CD4-positive, alpha-beta T cell treated with Interleukin-17A for 1 hour (primary cell): Measurements from ENCODE around the gene MACIR.

Experiments used
- DNase-seq: peaks from one replicate; pipeline ENCODE4 v3.0.0-alpha.2; 2020

Gene MACIR

GRCh38 chr5:103247118-103247517 lies 11.4 kb upstream of the MACIR start:
- DNase-seq = no peak

- no peak for DNase-seq
Measured at GRCh38 chr5:103249068-103249467, 9.5 kb upstream of the MACIR start.

DNA sequence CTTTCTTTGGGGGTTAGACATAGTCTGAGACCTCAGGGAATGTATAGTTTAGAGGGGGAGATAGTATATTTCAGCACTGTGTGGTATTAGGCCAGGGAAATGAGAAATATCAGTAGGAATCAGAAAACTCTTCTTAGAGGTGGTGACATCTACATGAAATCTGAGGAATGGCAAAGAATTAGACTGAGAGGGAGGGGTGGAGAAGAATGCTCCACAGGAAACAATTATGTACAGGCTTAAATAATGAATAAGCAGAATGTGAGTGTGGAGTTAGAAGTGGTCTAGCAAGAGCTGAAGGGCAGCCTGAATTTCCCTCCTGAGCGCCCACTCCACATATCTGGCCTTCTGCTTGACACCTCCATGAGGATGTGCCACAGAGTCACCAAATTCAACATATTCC lies 3.6 kb upstream of the MACIR start:
- no peak for DNase-seq

DNA sequence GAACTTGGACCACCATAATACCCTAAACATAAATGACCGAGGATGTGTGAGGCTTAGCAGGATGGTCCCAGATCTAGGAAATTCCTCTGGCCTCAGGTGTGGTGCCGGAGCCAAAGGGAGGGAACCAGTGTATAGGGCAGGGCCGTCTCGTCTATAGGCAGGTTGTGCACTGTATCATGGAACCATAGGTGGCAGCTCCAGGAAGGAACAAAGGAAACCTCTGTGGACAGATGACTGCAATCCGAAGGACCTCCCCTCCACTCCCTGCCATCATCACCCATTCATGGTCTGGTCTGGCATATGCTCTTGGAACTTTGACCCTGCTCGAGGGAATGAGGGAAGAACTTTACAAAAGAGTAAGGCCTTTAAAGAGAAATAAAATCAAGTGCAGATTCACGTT lies 2.9 kb upstream of the MACIR start:
- no peak for DNase-seq

DNA sequence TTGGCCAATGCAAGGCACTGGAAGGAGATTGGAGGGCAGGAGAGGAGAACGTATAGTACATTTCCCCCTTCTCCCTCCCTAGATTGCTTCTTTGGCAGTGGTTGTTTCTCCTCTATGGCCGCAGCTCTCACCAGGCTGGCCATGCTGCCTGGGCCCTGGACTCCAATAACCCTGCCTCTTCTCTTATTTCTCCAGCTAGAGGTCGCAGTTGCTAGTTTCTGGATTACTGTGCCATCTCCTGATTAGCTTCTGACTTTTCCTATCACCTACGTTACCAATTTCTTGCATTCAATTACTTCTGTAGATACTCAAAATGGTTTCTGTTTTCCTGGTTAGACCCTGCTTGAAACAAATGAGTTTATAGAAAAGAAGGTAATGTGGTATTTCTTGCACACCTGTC lies 2.4 kb upstream of the MACIR start:
- no peak for DNase-seq

DNA sequence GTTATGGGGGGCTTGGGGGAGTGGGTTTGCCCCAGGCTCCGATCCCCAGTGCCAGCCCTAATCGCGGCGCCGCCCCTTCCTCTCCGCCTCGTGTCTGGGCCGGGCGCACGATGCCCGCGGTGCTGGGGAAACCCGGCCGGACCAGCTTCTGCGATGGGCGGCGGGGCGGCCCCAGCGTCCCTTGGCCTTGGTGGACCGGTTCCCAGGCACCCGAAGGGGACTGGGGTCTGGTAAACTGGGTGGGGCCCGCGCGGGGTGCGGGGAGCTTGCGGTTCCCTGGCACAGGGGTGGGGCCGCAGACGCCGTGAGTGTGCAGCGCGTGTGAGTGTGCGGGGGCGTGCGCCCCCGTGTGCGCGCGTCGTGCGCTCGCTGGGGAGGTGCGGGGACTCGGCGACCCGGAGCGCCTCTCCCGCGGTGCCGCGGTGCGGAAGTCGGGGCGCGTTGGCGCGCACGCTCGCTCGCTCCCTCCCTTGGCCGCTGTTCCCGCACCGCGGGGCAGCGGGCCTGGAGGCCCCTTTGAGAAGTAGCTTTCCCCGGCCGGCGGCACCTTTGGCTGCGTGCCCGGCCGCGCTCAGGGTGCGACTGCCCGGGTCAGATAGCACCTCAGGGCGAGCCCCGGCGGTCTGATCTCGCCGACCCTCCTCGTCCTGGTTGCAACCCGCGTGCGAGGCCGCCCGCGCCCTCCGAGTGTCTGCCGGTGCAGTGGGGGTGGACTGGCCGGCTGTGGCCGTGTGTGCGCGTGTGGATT lies 568 bp downstream of the MACIR start:
- DNase-seq = peak; percentile 62

DNA sequence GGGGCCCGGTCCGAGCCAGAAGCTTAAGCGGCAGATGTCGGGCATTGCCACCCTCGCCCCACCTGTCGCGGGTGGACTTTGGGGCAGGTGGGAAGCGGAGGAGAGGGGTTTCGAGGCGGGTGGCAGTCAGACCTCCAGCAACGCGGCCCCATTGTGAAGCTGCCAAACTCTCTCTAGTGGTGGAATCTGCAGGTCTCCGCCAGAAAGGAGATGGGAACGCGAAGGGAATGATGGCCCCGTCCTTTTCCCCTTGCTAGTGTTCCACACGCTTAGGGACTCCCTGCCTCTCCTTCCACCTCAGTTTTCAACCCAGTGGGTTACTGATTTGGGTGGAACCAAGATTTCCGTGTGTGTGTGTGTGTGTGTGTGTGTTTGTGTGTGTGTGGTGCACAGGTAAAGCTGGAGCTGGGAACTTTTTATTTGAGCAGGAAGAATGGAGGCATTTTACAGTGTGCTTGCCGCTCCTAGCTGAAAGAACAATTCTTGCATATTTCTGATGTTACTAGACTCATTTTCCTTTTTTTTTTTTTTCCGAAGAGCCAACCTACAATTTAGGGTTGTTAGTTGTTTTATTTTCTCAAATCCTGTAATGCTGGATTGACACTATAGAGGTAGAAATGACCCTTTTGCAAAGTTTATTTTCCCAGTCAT lies 1.3 kb downstream of the MACIR start:
- peak; percentile 9 for DNase-seq

DNA sequence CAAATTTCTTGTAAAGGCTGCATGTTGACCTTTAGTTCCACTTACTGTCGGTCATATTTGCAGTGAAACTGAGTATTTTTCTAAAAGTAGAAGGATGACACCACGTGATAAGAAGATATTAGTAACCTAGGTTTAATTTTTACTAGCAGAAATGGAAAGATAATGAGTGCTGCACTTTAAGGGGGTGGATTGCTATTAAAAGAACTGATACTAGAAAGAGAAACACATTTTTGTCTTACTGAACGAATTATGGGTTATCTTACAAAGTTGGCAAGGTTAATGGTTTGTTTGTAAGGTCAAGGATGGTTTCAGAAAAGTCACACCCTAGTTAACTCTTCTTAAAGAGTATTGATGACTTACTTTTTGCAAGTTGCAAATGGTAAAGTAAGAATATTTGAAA lies 2.4 kb downstream of the MACIR start:
- no peak for DNase-seq

DNA sequence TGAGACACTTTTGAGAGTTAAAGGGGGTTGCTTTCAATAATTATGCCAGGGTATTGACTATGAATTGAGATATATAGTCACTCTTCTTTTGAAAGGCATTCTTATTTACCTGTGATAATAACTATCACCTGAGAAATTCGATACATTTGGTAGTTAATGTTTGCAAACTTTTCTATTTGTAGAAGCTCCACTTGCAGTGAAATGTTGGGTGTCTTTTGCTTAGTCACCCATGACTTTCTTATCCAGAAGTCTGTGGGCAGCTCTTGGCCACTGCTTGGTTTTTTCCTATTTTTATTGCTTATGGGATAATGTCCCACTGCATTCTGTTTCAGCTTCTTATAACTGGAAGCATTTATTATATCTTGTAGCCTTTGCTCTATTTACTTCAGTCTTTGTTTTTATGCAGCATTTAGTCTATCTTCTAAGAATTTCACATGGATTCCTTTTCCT lies 3.9 kb downstream of the MACIR start:
- DNase-seq = no peak

GRCh38 chr5:103263054-103263453 lies 4.5 kb downstream of the MACIR start:
- no peak for DNase-seq

- DNase-seq = no peak
Measured at GRCh38 chr5:103264508-103264907, 5.9 kb downstream of the MACIR start.

DNA sequence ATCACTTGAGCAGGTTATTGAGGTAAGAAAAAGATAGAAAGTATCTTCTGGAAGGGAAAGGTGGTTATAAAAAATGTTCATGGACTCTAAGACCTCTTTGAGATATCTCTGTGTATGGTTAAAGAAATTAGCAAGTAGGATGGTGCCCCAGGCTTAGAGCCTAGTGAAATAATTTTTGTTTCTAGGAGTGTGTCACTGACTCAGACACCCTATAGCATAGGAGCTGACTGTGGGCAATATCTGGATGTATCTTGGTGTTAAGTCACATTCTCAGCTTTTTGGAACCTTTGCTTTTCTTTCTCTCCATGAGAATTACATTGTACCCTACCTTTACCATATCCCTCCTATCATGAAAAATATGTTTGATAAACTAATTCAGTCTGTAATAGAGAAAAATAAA lies 12.0 kb downstream of the MACIR start:
- DNase-seq = no peak

GRCh38 chr5:103271570-103272289 lies 13.2 kb downstream of the MACIR start:
- no peak for DNase-seq

DNA sequence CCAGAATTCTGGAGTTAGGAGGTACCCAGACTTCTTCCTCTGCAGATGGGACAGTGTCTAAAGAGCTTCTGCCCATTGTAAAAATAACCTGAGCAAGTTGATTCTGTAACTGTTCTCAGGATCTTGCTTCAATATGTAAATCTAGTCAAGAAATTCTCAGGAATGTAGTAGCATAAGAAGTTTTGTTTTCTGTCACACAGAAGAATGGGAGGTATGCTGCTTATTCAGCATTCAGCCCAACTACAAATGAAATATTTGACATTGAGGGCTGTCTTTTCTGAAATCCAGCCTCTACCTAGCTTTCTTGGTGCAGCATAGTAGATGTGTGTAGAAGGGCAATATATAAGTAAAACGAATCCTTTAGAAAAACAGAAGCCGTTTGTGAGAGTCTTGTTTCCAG lies 13.8 kb downstream of the MACIR start:
- no peak for DNase-seq

DNA sequence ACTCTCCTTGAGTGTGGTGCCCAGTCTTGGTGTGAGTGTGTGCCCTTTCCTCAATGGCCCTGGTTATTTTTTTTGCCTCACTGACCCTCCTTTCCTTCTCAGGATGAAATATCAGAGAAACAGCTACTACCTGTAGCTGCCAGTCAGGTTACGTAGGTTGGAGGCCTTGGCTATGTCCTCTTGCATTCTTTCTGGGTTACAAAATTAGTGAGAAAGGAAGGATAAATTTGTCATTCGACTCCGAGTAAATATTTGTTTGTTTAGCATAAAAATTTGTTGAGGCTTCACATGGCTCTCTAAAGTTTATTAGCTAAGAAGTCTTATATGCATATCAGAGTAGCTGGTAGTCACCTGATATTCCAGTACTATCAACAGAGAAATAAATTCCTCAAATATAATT lies 15.4 kb downstream of the MACIR start:
- DNase-seq = no peak

DNA sequence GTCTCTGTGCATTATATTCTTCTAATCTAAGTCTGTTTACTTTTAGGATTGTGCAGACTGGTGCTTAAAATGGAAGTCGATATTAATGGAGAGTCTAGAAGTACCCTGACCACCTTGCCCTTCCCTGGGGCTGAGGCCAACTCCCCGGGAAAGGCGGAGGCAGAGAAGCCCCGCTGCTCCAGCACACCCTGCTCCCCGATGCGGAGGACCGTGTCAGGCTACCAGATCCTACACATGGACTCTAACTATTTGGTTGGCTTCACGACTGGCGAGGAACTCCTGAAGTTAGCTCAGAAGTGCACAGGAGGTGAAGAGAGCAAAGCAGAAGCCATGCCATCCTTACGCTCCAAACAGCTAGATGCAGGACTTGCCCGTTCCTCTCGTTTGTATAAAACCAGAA lies 17.3 kb downstream of the MACIR start:
- no peak for DNase-seq

- DNase-seq = no peak
Measured at GRCh38 chr5:103280967-103281366, 22.4 kb downstream of the MACIR start.

GRCh38 chr5:103283120-103283519 lies 24.6 kb downstream of the MACIR start:
- no peak for DNase-seq

- no peak for DNase-seq
Measured at GRCh38 chr5:103283869-103284268, 25.3 kb downstream of the MACIR start.

DNA sequence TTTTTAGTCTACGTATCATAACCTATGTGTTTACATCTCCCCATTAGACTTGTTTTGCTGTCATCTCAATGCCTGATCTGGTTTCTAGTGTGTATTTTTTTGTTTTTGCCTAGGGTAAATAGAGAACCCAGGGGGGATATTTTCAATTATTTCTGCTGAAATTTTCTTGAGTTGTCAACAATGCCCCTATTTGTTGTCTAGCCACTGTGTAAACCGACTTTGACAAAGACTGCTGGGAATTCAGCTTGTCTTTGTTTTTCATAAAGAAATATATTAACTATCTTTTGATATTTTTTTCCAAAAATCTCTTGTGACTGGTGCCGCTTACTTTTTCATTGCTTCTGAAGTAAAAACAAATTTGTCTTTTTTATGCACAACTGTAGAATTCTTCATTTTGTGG lies 28.1 kb downstream of the MACIR start:
- DNase-seq = no peak

DNA sequence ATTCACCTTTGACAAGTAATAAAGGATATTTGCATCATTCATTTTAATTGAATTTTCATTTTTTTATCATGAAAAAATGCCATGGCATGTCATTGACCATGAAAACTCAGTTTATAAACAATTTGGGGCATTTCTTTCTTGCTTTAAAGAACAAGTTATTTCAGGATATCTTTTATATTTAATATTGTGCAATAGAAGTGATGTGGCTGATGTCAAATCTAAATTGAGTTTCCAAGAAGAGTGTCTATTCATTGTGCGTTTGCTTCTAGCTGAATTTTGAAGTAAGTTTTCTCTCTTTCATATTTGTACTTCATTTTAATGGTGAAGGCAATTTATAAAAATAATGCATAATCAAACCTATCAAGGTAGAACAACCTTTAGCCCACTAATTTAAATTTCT lies 30.5 kb downstream of the MACIR start:
- DNase-seq = no peak

- DNase-seq = no peak
Measured at GRCh38 chr5:103290846-103291245, 32.3 kb downstream of the MACIR start.

- no peak for DNase-seq
Measured at GRCh38 chr5:103291606-103292005, 33.0 kb downstream of the MACIR start.

DNA sequence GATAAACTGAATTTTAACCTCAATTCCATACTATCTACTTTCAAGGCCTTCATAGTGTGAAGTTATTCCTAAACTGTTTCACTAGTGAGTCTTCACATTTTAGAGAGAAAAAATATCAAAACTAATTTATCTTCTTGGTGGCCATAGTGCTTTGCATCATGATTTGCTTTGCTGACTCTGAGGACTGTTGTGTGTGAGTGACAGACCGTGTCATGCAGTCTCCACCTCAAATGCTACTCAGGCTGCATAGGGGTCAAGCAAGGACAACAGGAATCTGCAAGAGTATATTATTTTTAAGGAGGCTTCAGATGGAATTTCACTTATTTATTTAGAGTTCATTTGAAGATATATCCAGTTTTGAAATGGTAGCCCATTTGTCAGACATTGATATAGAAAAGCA lies 34.5 kb downstream of the MACIR start:
- no peak for DNase-seq
